Measurements from ENCODE around the gene MAP4K1.
"Not testable (repeated sequence)": the region's sequence is repeated elsewhere in the genome, so short reads cannot be mapped to it uniquely, and the experiment has no call there.

MAP4K1 gene

GRCh38 chr19:38650911-38651584, 33.3 kb upstream of the MAP4K1 start:
- DNase-seq (ENCODE audit: low read depth in 2 of 2), result no peak

GRCh38 chr19:38650172-38650775, 32.5 kb upstream of the MAP4K1 start:
- DNase-seq (ENCODE audit: low read depth in 2 of 2), result no peak

- no peak for DNase-seq (ENCODE audit: low read depth in 2 of 2)
Measured at GRCh38 chr19:38649305-38650171, 31.8 kb upstream of the MAP4K1 start.

GRCh38 chr19:38648769-38649304, 31.1 kb upstream of the MAP4K1 start:
- DNase-seq (ENCODE audit: low read depth in 2 of 2), result no peak

GRCh38 chr19:38647966-38648768, 30.4 kb upstream of the MAP4K1 start:
- no peak for DNase-seq (ENCODE audit: low read depth in 2 of 2)

- peak; percentile 100 for DNase-seq (ENCODE audit: low read depth in 2 of 2)
Measured at GRCh38 chr19:38647368-38647965, 29.7 kb upstream of the MAP4K1 start, which contains the start of gene ACTN4. Gene ACTN4 (plus strand): TSS chr19:38647649. CDS start chr19:38647746, 97 bp downstream.

- DNase-seq (ENCODE audit: low read depth in 2 of 2), result no peak
Measured at GRCh38 chr19:38644719-38645118, 27.0 kb upstream of the MAP4K1 start.

GRCh38 chr19:38642176-38642575, 24.4 kb upstream of the MAP4K1 start:
- DNase-seq (ENCODE audit: low read depth in 2 of 2), result no peak

- DNase-seq (ENCODE audit: low read depth in 2 of 2), result no peak
Measured at GRCh38 chr19:38640368-38640767, 22.6 kb upstream of the MAP4K1 start.

- no peak for DNase-seq (ENCODE audit: low read depth in 2 of 2)
Measured at GRCh38 chr19:38639679-38640078, 21.9 kb upstream of the MAP4K1 start.

- no peak for DNase-seq (ENCODE audit: low read depth in 2 of 2)
Measured at GRCh38 chr19:38638461-38638860, 20.7 kb upstream of the MAP4K1 start.

GRCh38 chr19:38635483-38636399, 18.0 kb upstream of the MAP4K1 start:
- DNase-seq (ENCODE audit: low read depth in 2 of 2), result no peak

- DNase-seq (ENCODE audit: low read depth in 2 of 2), result peak; percentile 46 to 63
Measured at GRCh38 chr19:38634757-38635482, 17.2 kb upstream of the MAP4K1 start.

GRCh38 chr19:38632476-38633213, 14.9 kb upstream of the MAP4K1 start:
- DNase-seq (ENCODE audit: low read depth in 2 of 2), result no peak

- not testable (repeated sequence) for DNase-seq (ENCODE audit: low read depth in 2 of 2)
Measured at GRCh38 chr19:38631811-38632475, 14.2 kb upstream of the MAP4K1 start.

GRCh38 chr19:38631301-38631700, 13.5 kb upstream of the MAP4K1 start:
- DNase-seq (ENCODE audit: low read depth in 2 of 2), result not testable (repeated sequence)

- DNase-seq (ENCODE audit: low read depth in 2 of 2), result no peak
Measured at GRCh38 chr19:38629568-38629967, 11.8 kb upstream of the MAP4K1 start.

- DNase-seq (ENCODE audit: low read depth in 2 of 2), result no peak
Measured at GRCh38 chr19:38626401-38626800, 8.6 kb upstream of the MAP4K1 start.
